GM12878 (cell line): ENCODE data around the gene POMP. TPM values are rescaled to one million over a fixed set of nuclear protein-coding genes. Genes with fewer than 3 reads are reported as not detected.

ENCODE experiments used
- ATAC-seq: fragments of 200-7000 bp; cut with Tn5 transposase; 3 replicates; pipeline ENCODE4 v1.9.1; 2020; ENCODE audit warnings: mild to moderate bottlenecking, moderate library complexity
- BruUV-seq: library from RNA; stranded (reverse); fragments of 400-500 nt; replicated peaks from 2 replicates; lab custom pipeline; 2021; lab: Mats Ljungman, UMichigan
- CTCF ChIA-PET: fragments of 300-600 bp; sonication (Branson Sonifier 250); formaldehyde crosslinking; extraction: SDS; loops from one replicate; lab custom pipeline; 2021; ENCODE audit warnings: inconsistent platforms; lab: Yijun Ruan, JAX
- POLR2A ChIA-PET: fragments of 350-600 bp; formaldehyde crosslinking; extraction: SDS; loops from one replicate; lab custom pipeline; 2021; ENCODE audit warnings: inconsistent platforms; lab: Charles Lee
- RAD21 ChIA-PET: fragments of 300-600 bp; sonication (Branson Sonifier 250); formaldehyde crosslinking; loops from one replicate; lab custom pipeline; 2023; ENCODE audit warnings: antibody characterized with exemption; ENCODE audit not compliant: unreplicated experiment; lab: Charles Lee
- SMC1A ChIA-PET: fragments of 300-600 bp; sonication (Branson Sonifier 250); formaldehyde crosslinking; loops from one replicate; lab custom pipeline; 2023; ENCODE audit not compliant: unreplicated experiment, uncharacterized antibody; lab: Charles Lee
- DNase-seq: peaks from one replicate; pipeline ENCODE4 v3.0.0-alpha.2; 2011; ENCODE audit warnings: low read depth, low spot score
- FAIRE-seq: peaks from 3 replicates; lab custom pipeline; 2011; peaks lifted over from hg19 to GRCh38; lab: Jason Lieb, UNC
- H2AFZ ChIP-seq: 2 replicates; pipeline ENCODE4 v1.6.0; 2011; ENCODE audit warnings: low read depth, low read length, control low read depth; ENCODE audit not compliant: control insufficient read depth
- H3K27ac ChIP-seq: 2 replicates; pipeline ENCODE4 v1.5.1; 2011; ENCODE audit warnings: control low read depth; ENCODE audit not compliant: control insufficient read depth, insufficient read depth
- H3K27me3 ChIP-seq, 2 experiments: replicated peaks in 1 of 2; 2 replicates each; pipeline versions ENCODE4 v1.6.0 to v1.6.1; 2011; ENCODE audit warnings: low read length in 1 of 2; ENCODE audit not compliant: control insufficient read depth in 2 of 2, insufficient read depth in 2 of 2
- H3K36me3 ChIP-seq, 2 experiments: 2 replicates each; pipeline ENCODE4 v1.5.1; 2011; ENCODE audit warnings: low read length in 1 of 2; ENCODE audit not compliant: control insufficient read depth in 2 of 2, insufficient read depth in 2 of 2
- H3K4me1 ChIP-seq: 2 replicates; pipeline ENCODE4 v1.6.1; 2011; ENCODE audit warnings: mild to moderate bottlenecking, low read length, moderate library complexity, mixed read lengths; ENCODE audit not compliant: control insufficient read depth, insufficient read depth
- H3K4me2 ChIP-seq: 2 replicates; pipeline ENCODE4 v1.6.0; 2011; ENCODE audit warnings: control low read depth; ENCODE audit not compliant: control insufficient read depth, insufficient read depth
- H3K4me3 ChIP-seq: fragments of 200-600 bp; sonication (generic); 2 replicates; pipeline ENCODE4 v1.5.1; 2016
- H3K79me2 ChIP-seq: 2 replicates; pipeline ENCODE4 v1.6.0; 2011; ENCODE audit warnings: low read length; ENCODE audit not compliant: control insufficient read depth, insufficient read depth
- H3K9ac ChIP-seq: 2 replicates; pipeline ENCODE4 v1.8.0; 2011; ENCODE audit warnings: low read length, control low read depth, mixed read lengths; ENCODE audit not compliant: control insufficient read depth, insufficient read depth
- H3K9me3 ChIP-seq: replicated peaks from 3 replicates; pipeline ENCODE4 v1.5.1; 2011; ENCODE audit warnings: mild to moderate bottlenecking, low read length; ENCODE audit not compliant: control insufficient read depth, insufficient read depth
- H4K20me1 ChIP-seq: 2 replicates; pipeline ENCODE4 v1.6.0; 2011; ENCODE audit not compliant: control insufficient read depth, insufficient read depth
- BCLAF1 ChIP-seq: fragments of 450-650 bp; IDR thresholded peaks from 2 replicates; pipeline ENCODE4 v1.6.1; 2017; ENCODE audit warnings: antibody characterized with exemption, mild to moderate bottlenecking, moderate library complexity
- BHLHE40 ChIP-seq, 2 experiments: fragments of 450-650 bp in 1 of 2; IDR thresholded peaks; 2 replicates each; pipeline ENCODE4 v1.6.1; 2011 to 2017; ENCODE audit warnings: low read depth in 2 of 2, borderline replicate concordance in 1 of 2, improper control_type of control experiment in 1 of 2, low read length in 1 of 2, mild to moderate bottlenecking in 1 of 2
- EGR1 ChIP-seq, 2 experiments: IDR thresholded peaks; 1 replicate in 1 of 2; 2 replicates in 1 of 2; pipeline ENCODE4 v1.6.1; 2011 to 2012; ENCODE audit warnings: low read depth in 2 of 2, low read length in 2 of 2, borderline replicate concordance in 1 of 2, mild to moderate bottlenecking in 1 of 2, moderate library complexity in 1 of 2
- EP300 ChIP-seq, 2 experiments: fragments of 150-350 bp in 1 of 2; IDR thresholded peaks; 2 replicates each; pipeline ENCODE4 v1.6.1; 2011 to 2012; ENCODE audit warnings: low read depth in 2 of 2, low read length in 2 of 2, borderline replicate concordance in 1 of 2, improper control_type of control experiment in 1 of 2, inconsistent platforms in 1 of 2; ENCODE audit not compliant: control insufficient read depth in 1 of 2
- JUNB ChIP-seq: IDR thresholded peaks from 2 replicates; pipeline ENCODE4 v1.6.1; 2016; ENCODE audit warnings: antibody characterized with exemption, mild to moderate bottlenecking
- KAT2A ChIP-seq: conservative IDR thresholded peaks from 2 replicates; pipeline ENCODE4 v1.6.1; 2011; ENCODE audit warnings: low read depth, low read length; ENCODE audit not compliant: control insufficient read depth
- MEF2B ChIP-seq: fragments of 450-650 bp; IDR thresholded peaks from 2 replicates; pipeline ENCODE4 v1.6.1; 2018; ENCODE audit warnings: mild to moderate bottlenecking, moderate library complexity; ENCODE audit not compliant: partially characterized antibody, poor library complexity, severe bottlenecking
- MTA3 ChIP-seq: IDR thresholded peaks from 2 replicates; pipeline ENCODE4 v1.6.1; 2012; ENCODE audit warnings: low read length, inconsistent platforms, borderline replicate concordance
- NR2C1 ChIP-seq: fragments of 450-650 bp; IDR thresholded peaks from 2 replicates; pipeline ENCODE4 v1.6.1; 2017; ENCODE audit warnings: antibody characterized with exemption, mild to moderate bottlenecking, moderate library complexity
- NRF1 ChIP-seq: conservative IDR thresholded peaks from 2 replicates; pipeline ENCODE4 v1.6.1; 2011; ENCODE audit warnings: mild to moderate bottlenecking, low read depth, low read length, improper control_type of control experiment
- PML ChIP-seq: IDR thresholded peaks from 2 replicates; pipeline ENCODE4 v1.6.1; 2012; ENCODE audit warnings: low read length, inconsistent platforms
- POLR2AphosphoS5 ChIP-seq: IDR thresholded peaks from 2 replicates; pipeline ENCODE4 v1.6.1; 2011; ENCODE audit warnings: mild to moderate bottlenecking, low read length, inconsistent platforms
- SMC3 ChIP-seq: IDR thresholded peaks from 2 replicates; pipeline ENCODE4 v1.6.1; 2011; ENCODE audit warnings: low read length, improper control_type of control experiment, borderline replicate concordance
- STAT3 ChIP-seq: IDR thresholded peaks from 2 replicates; pipeline ENCODE4 v1.6.1; 2011; ENCODE audit warnings: low read depth, low read length, improper control_type of control experiment
- TCF12 ChIP-seq: IDR thresholded peaks from 2 replicates; pipeline ENCODE4 v1.6.1; 2011; ENCODE audit warnings: low read depth, mild to moderate bottlenecking, low read length
- YBX1 ChIP-seq: fragments of 450-650 bp; IDR thresholded peaks from 2 replicates; pipeline ENCODE4 v1.6.1; 2016; ENCODE audit warnings: antibody characterized with exemption
- ZBTB33 ChIP-seq: fragments of 450-650 bp; IDR thresholded peaks from 2 replicates; pipeline ENCODE4 v1.6.1; 2017; ENCODE audit warnings: mild to moderate bottlenecking
- ZNF384 ChIP-seq: IDR thresholded peaks from 2 replicates; pipeline ENCODE4 v1.6.1; 2012; ENCODE audit warnings: low read depth, mild to moderate bottlenecking, low read length, improper control_type of control experiment, borderline replicate concordance
- ZZZ3 ChIP-seq: IDR thresholded peaks from 2 replicates; pipeline ENCODE4 v1.6.1; 2011; ENCODE audit warnings: low read depth; ENCODE audit not compliant: control insufficient read depth, insufficient read length
- in situ Hi-C: fragments of 300-500 bp; cut with MboI; formaldehyde crosslinking; loops from 9 replicates; pipeline ENCODE4 v1.14.3; 2018; ENCODE audit warnings: mixed read lengths
- intact Hi-C: fragments of 100-400 bp; cut with micrococcal nuclease; formaldehyde crosslinking; loops from one replicate; pipeline ENCODE4 v1.14.2; 2022; ENCODE audit not compliant: unreplicated experiment
- polyA plus RNA-seq, 11 experiments: library from polyadenylated mRNA; depleted of rRNA in 4 of 11; unstranded in 6 of 11; stranded (reverse) in 5 of 11; fragments of >200 nt; fragmentation: Nextera tagmentation in 4 of 11; fragmentation: Illumina TruSeq in 1 of 11; extraction: Ambion mirVana in 4 of 11; extraction: Trizol in 1 of 11; gene quantifications; 1 replicate in 1 of 11; 2 replicates in 10 of 11; pipeline versions ENCODE4 v1.2.1 to v1.2.3, GENCODE V29; 2011 to 2016; ENCODE audit warnings: inconsistent platforms in 2 of 11, missing spikeins in 2 of 11, low read depth in 1 of 11
- total RNA-seq, 4 experiments: library from RNA; depleted of rRNA in 3 of 4; stranded (reverse); fragments of >200 nt in 3 of 4; fragmentation: Illumina TruSeq in 1 of 4; extraction: Trizol in 1 of 4; gene quantifications; 2 replicates each; pipeline versions ENCODE4 v1.2.1 to v1.2.3, GENCODE V29; 2013 to 2021
- TF ChIP-seq, protein P1 (sequence below): IDR thresholded peaks from 2 replicates; pipeline ENCODE4 v1.6.1; 2012; ENCODE audit warnings: low read depth, low read length, improper control_type of control experiment

POMP gene
- total and polyA plus RNA-seq, 10 of the 15 experiments (the other 5 are each of a cell fraction or from before 2014, with no cell fraction given), result 90.4 to 668 (median 144) TPM

GRCh38 chr13:28699246-28699645 lies 40.3 kb downstream of the POMP start (continued):
- TF ChIP-seq ZBTB33 (no peak), YBX1 (no peak), TCF12 (no peak), KAT2A (no peak), BCLAF1 (no peak), EP300 (IDR thresholded peaks at IDR 0.05; ENCODE audit: borderline replicate concordance in 1 of 2, control insufficient read depth in 1 of 2, low read depth in 2 of 2, low read length in 2 of 2) (no peak), POLR2AphosphoS5 (no peak)

DNA sequence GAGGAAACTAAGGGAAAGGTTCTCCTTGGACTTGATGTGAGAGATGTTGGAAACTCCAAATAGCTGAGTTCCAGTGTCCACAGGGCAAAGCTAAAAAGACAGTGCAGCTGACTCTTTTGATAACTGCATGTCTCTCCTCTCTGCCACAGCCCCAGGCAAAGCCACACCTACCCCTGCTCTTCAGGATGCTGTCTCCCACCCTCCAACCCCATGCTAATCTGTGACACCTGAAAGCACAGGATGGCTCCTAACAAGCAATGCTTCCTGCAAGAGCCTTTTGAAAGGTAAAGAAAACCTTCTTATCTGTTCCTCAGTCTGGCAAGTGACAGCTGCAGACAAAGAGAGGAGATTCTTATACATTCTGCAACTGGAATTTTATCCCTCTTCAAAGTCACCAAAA lies 45.4 kb downstream of the POMP start:
- peaks cover 9% of the 10 kb centered on the region; the same call in 1 of the 2 replicates for H3K4me1 ChIP-seq
- no peaks in the 10 kb centered on the region for H3K79me2 ChIP-seq
- intact Hi-C loops, result no loop called here
- no TSS peak for BruUV-seq
- ChIA-PET CTCF (no interaction called here), SMC1A (interaction anchor here (0.6 kb wide), 1 partner anchor 171 kb away, joined by 3 read pairs; no protein-coding TSS in a partner anchor), POLR2A (no interaction called here), RAD21 (no interaction called here)
- DNase-seq (no peak), FAIRE-seq (no peak), ATAC-seq (no peak)
- in situ Hi-C loops, result no loop called here
- H3K9ac ChIP-seq, result no peak overlapping the region
- no peaks in the 10 kb centered on the region for H3K27me3 ChIP-seq
- H3K4me3 ChIP-seq, result no peak overlapping the region
- H3K27ac ChIP-seq, result no peak overlapping the region
- H3K36me3 ChIP-seq, result peaks cover 0 to 6% of the 10 kb centered on the region in 2 experiments; a peak in 1 of 4 replicates
- H2AFZ ChIP-seq, result no peak overlapping the region
- no peak overlapping the region for H3K4me2 ChIP-seq
- H4K20me1 ChIP-seq, result no peaks in the 10 kb centered on the region
- H3K9me3 ChIP-seq, result no peaks in the 10 kb centered on the region
- no peak for TF ChIP-seq NR2C1
- no peak for TF ChIP-seq MTA3
- TF ChIP-seq JUNB, result no peak
- TF ChIP-seq ZNF384, result no peak
- no peak for TF ChIP-seq SMC3
- no peak for TF ChIP-seq NRF1
- no peak for TF ChIP-seq STAT3
- TF ChIP-seq BHLHE40 (IDR thresholded peaks at IDR 0.05; ENCODE audit: borderline replicate concordance in 1 of 2, low read depth in 2 of 2, low read length in 1 of 2), result no peak
- no peak for TF ChIP-seq ZZZ3
- no peak for TF ChIP-seq PML
- TF ChIP-seq EGR1 (IDR thresholded peaks at IDR 0.05; ENCODE audit: borderline replicate concordance in 1 of 2, low read depth in 2 of 2, low read length in 2 of 2), result no peak
- TF ChIP-seq, protein P1, sequence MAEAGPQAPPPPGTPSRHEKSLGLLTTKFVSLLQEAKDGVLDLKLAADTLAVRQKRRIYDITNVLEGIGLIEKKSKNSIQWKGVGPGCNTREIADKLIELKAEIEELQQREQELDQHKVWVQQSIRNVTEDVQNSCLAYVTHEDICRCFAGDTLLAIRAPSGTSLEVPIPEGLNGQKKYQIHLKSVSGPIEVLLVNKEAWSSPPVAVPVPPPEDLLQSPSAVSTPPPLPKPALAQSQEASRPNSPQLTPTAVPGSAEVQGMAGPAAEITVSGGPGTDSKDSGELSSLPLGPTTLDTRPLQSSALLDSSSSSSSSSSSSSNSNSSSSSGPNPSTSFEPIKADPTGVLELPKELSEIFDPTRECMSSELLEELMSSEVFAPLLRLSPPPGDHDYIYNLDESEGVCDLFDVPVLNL, result no peak
- no peak for TF ChIP-seq MEF2B
